Astrocyte (in vitro differentiated cells and primary cell): Measurements from ENCODE around the gene SORBS2. TPM values are rescaled to one million over a fixed set of nuclear protein-coding genes. Genes with fewer than 3 reads are reported as not detected.

ENCODE experiments used
- DNase-seq: peaks from one replicate; pipeline ENCODE4 v3.0.0-alpha.2; 2010; ENCODE audit warnings: low read depth
- FAIRE-seq: peaks from 2 replicates; lab custom pipeline; 2011; peaks lifted over from hg19 to GRCh38; lab: Jason Lieb, UNC
- H2AFZ ChIP-seq: 2 replicates; pipeline ENCODE4 v1.6.0; 2012; ENCODE audit warnings: low read depth, low read length, inconsistent platforms
- H3K27ac ChIP-seq: 2 replicates; pipeline ENCODE4 v1.5.1; 2011; ENCODE audit warnings: low read depth, low read length, inconsistent platforms
- H3K27me3 ChIP-seq: 2 replicates; pipeline ENCODE4 v1.6.0; 2011; ENCODE audit warnings: low read length, inconsistent platforms; ENCODE audit not compliant: insufficient read depth
- H3K36me3 ChIP-seq: 2 replicates; pipeline ENCODE4 v1.5.1; 2011; ENCODE audit warnings: low read length, inconsistent platforms; ENCODE audit not compliant: insufficient read depth
- H3K4me1 ChIP-seq: 2 replicates; pipeline ENCODE4 v1.5.1; 2011; ENCODE audit warnings: low read length, inconsistent platforms; ENCODE audit not compliant: insufficient read depth
- H3K4me2 ChIP-seq: 2 replicates; pipeline ENCODE4 v1.6.0; 2012; ENCODE audit warnings: low read length, inconsistent platforms
- H3K4me3 ChIP-seq: 2 replicates; pipeline ENCODE4 v1.5.1; 2011; ENCODE audit warnings: low read depth, mild to moderate bottlenecking, low read length, inconsistent platforms; ENCODE audit not compliant: insufficient read depth
- H3K79me2 ChIP-seq: 2 replicates; pipeline ENCODE4 v1.6.0; 2012; ENCODE audit warnings: mild to moderate bottlenecking, low read length, inconsistent platforms; ENCODE audit not compliant: insufficient read depth
- H3K9ac ChIP-seq: 2 replicates; pipeline ENCODE4 v1.6.0; 2012; ENCODE audit warnings: mild to moderate bottlenecking, low read length, inconsistent platforms
- H3K9me3 ChIP-seq: 2 replicates; pipeline ENCODE4 v1.5.1; 2012; ENCODE audit warnings: low read depth, mild to moderate bottlenecking, low read length, inconsistent platforms; ENCODE audit not compliant: insufficient read depth
- H4K20me1 ChIP-seq: 2 replicates; pipeline ENCODE4 v1.6.0; 2012; ENCODE audit warnings: low read length, inconsistent platforms; ENCODE audit not compliant: insufficient read depth
- H3K27ac Mint-ChIP-seq: one replicate; pipeline ENCODE4 v1.8.0; 2021; ENCODE audit warnings: mild to moderate bottlenecking, mixed read lengths; ENCODE audit not compliant: unreplicated experiment
- H3K27me3 Mint-ChIP-seq: one replicate; pipeline ENCODE4 v1.8.0; 2021; ENCODE audit warnings: low read depth, mixed read lengths; ENCODE audit not compliant: unreplicated experiment
- H3K36me3 Mint-ChIP-seq: one replicate; pipeline ENCODE4 v1.8.0; 2021; ENCODE audit warnings: low read depth, mixed read lengths; ENCODE audit not compliant: unreplicated experiment
- H3K4me1 Mint-ChIP-seq: one replicate; pipeline ENCODE4 v1.8.0; 2021; ENCODE audit warnings: low read depth, mixed read lengths; ENCODE audit not compliant: unreplicated experiment
- H3K4me3 Mint-ChIP-seq: one replicate; pipeline ENCODE4 v1.8.0; 2021; ENCODE audit warnings: mild to moderate bottlenecking, moderate library complexity, mixed read lengths; ENCODE audit not compliant: unreplicated experiment
- H3K9me3 Mint-ChIP-seq: one replicate; pipeline ENCODE4 v1.8.0; 2021; ENCODE audit warnings: mild to moderate bottlenecking, mixed read lengths; ENCODE audit not compliant: unreplicated experiment
- EZH2 ChIP-seq: IDR thresholded peaks from 2 replicates; pipeline ENCODE4 v1.6.1; 2012; ENCODE audit warnings: mild to moderate bottlenecking, low read length, inconsistent platforms; ENCODE audit not compliant: insufficient read depth
- total RNA-seq: library from RNA; stranded (reverse); gene quantifications from 2 replicates; pipeline ENCODE4 v1.2.1, GENCODE V29; 2021
- TF ChIP-seq, protein P1 (sequence below): IDR thresholded peaks from 2 replicates; pipeline ENCODE4 v1.5.1; 2011; ENCODE audit warnings: low read depth, mild to moderate bottlenecking, inconsistent platforms, low read length, moderate library complexity; ENCODE audit not compliant: insufficient read depth

Gene SORBS2
- total RNA-seq, 1 donor from 2014 or later = 97.4 TPM

DNA sequence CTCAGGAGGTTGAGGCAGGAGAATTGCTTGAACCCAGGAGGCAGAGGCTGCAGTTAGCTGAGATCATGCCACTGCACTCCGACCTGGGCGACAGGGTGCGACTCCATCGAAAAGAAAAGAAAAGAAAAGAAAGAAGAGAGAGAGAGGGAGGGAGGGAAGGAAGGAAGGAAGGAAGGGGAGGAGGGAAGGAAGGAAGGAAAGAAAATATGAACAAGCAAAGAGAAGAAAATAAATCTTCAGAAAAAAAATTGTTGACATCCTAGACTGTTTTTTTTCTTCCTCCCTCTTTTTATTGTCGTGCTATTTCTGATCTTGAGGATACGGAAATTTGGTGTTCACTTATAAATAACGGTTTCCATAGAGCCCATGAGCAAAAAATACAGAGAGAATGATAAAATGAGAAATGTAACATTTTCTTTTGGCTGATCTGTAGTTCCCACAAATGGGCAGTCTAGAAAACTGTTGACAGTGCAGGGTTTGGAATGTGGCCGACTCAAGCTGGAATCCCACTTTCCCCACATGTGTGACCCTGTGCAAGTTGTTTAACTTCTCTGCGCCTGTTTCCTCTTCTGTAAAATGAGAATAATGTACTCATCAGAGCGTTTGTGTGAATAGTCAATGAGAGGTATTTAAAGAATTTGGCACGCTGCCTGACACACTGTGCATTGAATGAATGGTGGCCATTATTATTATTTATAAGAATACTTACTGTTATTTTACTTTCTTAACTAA, 19.4 kb downstream of the SORBS2 start:
- H3K9me3 Mint-ChIP-seq = no peaks in the 10 kb centered on the region
- no peak overlapping the region for H2AFZ ChIP-seq
- no peaks in the 10 kb centered on the region for H3K27me3 ChIP-seq
- peaks cover 52% of the 10 kb centered on the region for H3K4me1 Mint-ChIP-seq
- no peak overlapping the region for H3K4me3 ChIP-seq
- TF ChIP-seq EZH2 = no peak
- no peaks in the 10 kb centered on the region for H3K79me2 ChIP-seq
- H3K27ac Mint-ChIP-seq = peak overlapping the region; percentile 99
- FAIRE-seq (peak; percentile 82), DNase-seq (peak; percentile 98)
- H3K9me3 ChIP-seq = no peaks in the 10 kb centered on the region
- H3K27ac ChIP-seq = peak overlapping the region; percentile 74
- peaks cover 25% of the 10 kb centered on the region for H3K4me1 ChIP-seq
- peak overlapping the region; percentile 59 for H3K9ac ChIP-seq
- peak overlapping the region; percentile 58 for H3K4me2 ChIP-seq
- H3K27me3 Mint-ChIP-seq = no peaks in the 10 kb centered on the region
- H3K4me3 Mint-ChIP-seq = no peak overlapping the region
- H3K36me3 Mint-ChIP-seq = no peaks in the 10 kb centered on the region
- H3K36me3 ChIP-seq = no peaks in the 10 kb centered on the region
- no peaks in the 10 kb centered on the region for H4K20me1 ChIP-seq

DNA sequence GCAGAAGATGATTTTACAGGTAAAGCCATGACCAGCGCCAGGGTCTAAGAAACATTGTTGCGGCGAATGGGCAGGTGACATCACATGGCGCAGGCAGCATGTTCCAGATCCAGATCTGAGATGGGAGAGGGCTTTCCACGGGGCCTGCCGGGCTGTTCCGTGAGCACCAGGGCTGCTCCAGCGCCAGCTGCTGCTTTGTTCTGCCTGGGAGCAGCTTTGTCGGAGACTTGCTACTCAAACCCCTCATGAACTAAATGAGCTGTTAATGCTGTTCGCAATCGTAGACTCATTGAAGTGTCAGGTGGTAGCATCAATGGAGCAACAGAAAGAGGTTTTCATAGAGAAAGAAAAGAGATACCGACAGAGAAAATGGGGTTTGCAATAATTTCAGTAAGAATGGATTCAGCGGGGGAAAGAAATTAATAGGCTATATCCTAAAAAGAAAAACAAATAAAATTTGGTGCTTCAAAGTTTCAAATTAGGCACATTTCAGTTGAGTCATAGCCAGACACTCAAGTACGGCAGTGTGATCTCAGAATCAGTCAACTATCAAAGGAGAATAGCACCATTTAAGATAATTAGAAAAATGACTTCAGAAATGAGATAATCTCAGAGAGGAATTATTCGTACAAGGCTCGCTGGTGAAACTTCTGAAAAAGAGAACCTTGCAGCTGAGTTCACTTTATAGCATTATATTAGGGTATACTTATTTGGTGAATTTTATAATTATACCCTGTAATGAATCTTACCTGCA, 23.9 kb downstream of the SORBS2 start:
- Histone ChIP-seq H3K4me2 (no peak overlapping the region), H4K20me1 (no peaks in the 10 kb centered on the region), H2AFZ (no peak overlapping the region), H3K9me3 (no peaks in the 10 kb centered on the region), H3K79me2 (no peaks in the 10 kb centered on the region), H3K9ac (no peak overlapping the region), H3K4me1 (peaks cover 11% of the 10 kb centered on the region), H3K27me3 (no peaks in the 10 kb centered on the region), H3K4me3 (no peak overlapping the region), H3K27ac (no peak overlapping the region), H3K36me3 (no peaks in the 10 kb centered on the region)
- DNase-seq (no peak), FAIRE-seq (no peak)
- no peaks in the 10 kb centered on the region for H3K27me3 Mint-ChIP-seq
- no peak overlapping the region for H3K27ac Mint-ChIP-seq
- no peaks in the 10 kb centered on the region for H3K36me3 Mint-ChIP-seq
- no peak overlapping the region for H3K4me3 Mint-ChIP-seq
- no peak for TF ChIP-seq EZH2
- TF ChIP-seq, protein P1, sequence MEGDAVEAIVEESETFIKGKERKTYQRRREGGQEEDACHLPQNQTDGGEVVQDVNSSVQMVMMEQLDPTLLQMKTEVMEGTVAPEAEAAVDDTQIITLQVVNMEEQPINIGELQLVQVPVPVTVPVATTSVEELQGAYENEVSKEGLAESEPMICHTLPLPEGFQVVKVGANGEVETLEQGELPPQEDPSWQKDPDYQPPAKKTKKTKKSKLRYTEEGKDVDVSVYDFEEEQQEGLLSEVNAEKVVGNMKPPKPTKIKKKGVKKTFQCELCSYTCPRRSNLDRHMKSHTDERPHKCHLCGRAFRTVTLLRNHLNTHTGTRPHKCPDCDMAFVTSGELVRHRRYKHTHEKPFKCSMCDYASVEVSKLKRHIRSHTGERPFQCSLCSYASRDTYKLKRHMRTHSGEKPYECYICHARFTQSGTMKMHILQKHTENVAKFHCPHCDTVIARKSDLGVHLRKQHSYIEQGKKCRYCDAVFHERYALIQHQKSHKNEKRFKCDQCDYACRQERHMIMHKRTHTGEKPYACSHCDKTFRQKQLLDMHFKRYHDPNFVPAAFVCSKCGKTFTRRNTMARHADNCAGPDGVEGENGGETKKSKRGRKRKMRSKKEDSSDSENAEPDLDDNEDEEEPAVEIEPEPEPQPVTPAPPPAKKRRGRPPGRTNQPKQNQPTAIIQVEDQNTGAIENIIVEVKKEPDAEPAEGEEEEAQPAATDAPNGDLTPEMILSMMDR = no peak
- no peaks in the 10 kb centered on the region for H3K9me3 Mint-ChIP-seq
- peaks cover 34% of the 10 kb centered on the region for H3K4me1 Mint-ChIP-seq

DNA sequence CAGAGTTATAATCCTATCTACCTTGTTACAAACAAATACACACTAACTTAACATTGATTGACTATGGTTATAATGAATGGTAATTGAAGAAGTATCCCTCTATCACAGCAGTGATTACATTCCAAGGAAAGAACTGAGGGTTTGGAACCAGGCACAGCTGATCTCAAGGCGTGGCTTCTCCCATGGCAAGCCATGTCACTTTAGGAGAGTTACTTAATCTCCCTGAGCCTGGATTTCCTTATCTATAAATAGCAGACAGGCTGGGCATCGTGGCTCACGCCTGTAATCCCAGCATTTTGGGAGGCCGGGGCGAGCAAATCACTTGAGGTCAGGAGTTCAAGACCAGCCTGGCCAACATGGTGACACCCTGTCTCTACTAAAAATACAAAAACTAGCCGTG, 25.6 kb downstream of the SORBS2 start:
- no peak overlapping the region for H3K4me2 ChIP-seq
- TF ChIP-seq, protein P1 = no peak
- no peak for TF ChIP-seq EZH2
- H3K36me3 ChIP-seq = no peaks in the 10 kb centered on the region
- no peaks in the 10 kb centered on the region for H3K9me3 ChIP-seq
- no peak overlapping the region for H3K27ac ChIP-seq
- no peaks in the 10 kb centered on the region for H3K36me3 Mint-ChIP-seq
- H2AFZ ChIP-seq = no peak overlapping the region
- H3K4me1 ChIP-seq = peaks cover 7% of the 10 kb centered on the region
- no peaks in the 10 kb centered on the region for H4K20me1 ChIP-seq
- H3K9me3 Mint-ChIP-seq = no peaks in the 10 kb centered on the region
- H3K4me1 Mint-ChIP-seq = peaks cover 29% of the 10 kb centered on the region
- DNase-seq (no peak), FAIRE-seq (no peak)
- H3K4me3 ChIP-seq = no peak overlapping the region
- H3K27ac Mint-ChIP-seq = no peak overlapping the region
- H3K79me2 ChIP-seq = no peaks in the 10 kb centered on the region
- no peaks in the 10 kb centered on the region for H3K27me3 Mint-ChIP-seq
- no peak overlapping the region for H3K9ac ChIP-seq
- H3K4me3 Mint-ChIP-seq = no peak overlapping the region
- no peaks in the 10 kb centered on the region for H3K27me3 ChIP-seq
